Stimulated activated CD4-positive, alpha-beta T cell treated with anti-CD3 and anti-CD28 coated beads, Interleukin-2, amount 100 ng/mL, for 4 hours (primary cell): ENCODE measurements around the gene IQCE.

Source experiments
- DNase-seq: peaks from one replicate; pipeline ENCODE4 v3.0.0-alpha.2; 2020; ENCODE audit warnings: low read depth

The IQCE gene

DNA sequence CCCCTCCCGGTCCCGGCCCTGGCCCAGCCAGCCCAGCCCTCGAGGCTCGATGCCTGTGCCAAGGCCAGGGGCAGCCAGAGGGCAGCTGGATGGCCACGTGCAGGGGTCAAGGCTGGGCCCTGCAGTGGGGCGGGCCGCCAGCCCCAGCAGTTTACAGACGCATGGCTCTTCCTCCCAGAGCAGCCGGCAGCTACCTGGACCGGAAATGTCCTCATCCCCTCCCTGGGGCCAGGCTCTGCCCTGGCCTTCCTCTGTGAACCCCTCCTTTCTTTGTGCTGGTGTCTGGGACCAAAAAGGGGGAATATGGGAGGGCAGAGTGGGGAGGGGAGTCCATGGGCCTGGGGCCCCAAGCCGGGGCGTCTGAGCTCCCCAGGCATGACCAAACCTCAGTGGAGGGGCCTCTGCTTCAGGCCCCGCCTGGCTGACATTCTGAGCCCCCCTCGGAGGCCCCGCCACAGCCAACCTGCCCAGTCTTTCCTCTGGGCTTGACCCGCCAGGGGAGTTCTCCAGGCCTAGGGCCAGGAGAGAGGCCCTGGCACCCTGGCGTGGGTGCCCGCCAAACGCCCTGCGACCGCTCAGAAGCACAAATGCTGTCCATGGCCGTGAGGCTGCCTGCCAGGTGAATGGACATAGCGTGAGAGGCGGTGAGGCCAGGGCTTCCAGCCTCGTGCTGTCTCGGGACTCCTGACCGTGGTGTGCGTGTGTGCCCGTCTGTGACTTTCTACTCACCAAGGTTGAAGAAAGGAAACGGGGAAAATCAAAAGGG is 104.5 kb downstream of the IQCE start:
- DNase-seq, result no peak

GRCh38 chr7:2663960-2664359 is 105.2 kb downstream of the IQCE start:
- no peak for DNase-seq
